Keratinocyte (primary cell): ENCODE measurements around the gene HNRNPAB.

Experiments
- CTCF ChIP-seq, 3 experiments: IDR thresholded peaks in 1 of 3; conservative IDR thresholded peaks in 1 of 3; optimal IDR thresholded peaks in 1 of 3; 2 replicates in 2 of 3; 3 replicates in 1 of 3; pipeline versions ENCODE3 to v1.5.1; 2011; ENCODE audit warnings: low read length in 3 of 3, mild to moderate bottlenecking in 3 of 3, moderate library complexity in 2 of 3, control low read depth in 1 of 3, inconsistent platforms in 1 of 3; ENCODE audit not compliant: insufficient read depth in 2 of 3; ENCODE audit errors: extremely low read depth in 1 of 3
- EZH2 ChIP-seq: IDR thresholded peaks from one replicate; pipeline ENCODE4 v1.6.1; 2012; ENCODE audit warnings: inconsistent platforms, mild to moderate bottlenecking, low read length, moderate library complexity

GRCh38 chr5:178165581-178165980 is 38.8 kb upstream of the HNRNPAB start:
- no peak for TF ChIP-seq CTCF (optimal IDR thresholded peaks at IDR 0.05 in 1 of 3, IDR thresholded peaks at IDR 0.05 in 1 of 3, conservative IDR thresholded peaks at IDR 0.05 in 1 of 3; ENCODE audit: extremely low read depth in 1 of 3, insufficient read depth in 2 of 3, low read length in 3 of 3)
- no peak for TF ChIP-seq EZH2
